CD14-positive monocyte (primary cell): Measurements from ENCODE around the gene BCL2L12. TPM values are rescaled to one million over a fixed set of nuclear protein-coding genes. Genes with fewer than 3 reads are reported as not detected.
A peak's percentile ranks its signal among the peaks of the same experiment; 100 is the strongest.

Source experiments
- DNase-seq, 3 donors: peaks; one replicate each; pipeline ENCODE4 v3.0.0-alpha.2; 2011 to 2022
- H2AFZ ChIP-seq: 2 replicates; pipeline ENCODE4 v1.6.0; 2012; ENCODE audit warnings: mild to moderate bottlenecking, low read depth, low read length, inconsistent platforms; ENCODE audit not compliant: insufficient read depth, poor library complexity, severe bottlenecking
- H3K27ac ChIP-seq, 2 donors: 1 replicate in 1 of 2; 2 replicates in 1 of 2; pipeline ENCODE4 v1.5.1; 2012 to 2013; ENCODE audit warnings: low read length in 2 of 2, control low read depth in 1 of 2, inconsistent platforms in 1 of 2, low read depth in 1 of 2, mild to moderate bottlenecking in 1 of 2
- H3K27me3 ChIP-seq, 2 donors: one replicate each; pipeline versions ENCODE4 v1.6.0 to v1.6.1; 2011 to 2013; ENCODE audit warnings: low read length in 2 of 2; ENCODE audit not compliant: control insufficient read depth in 2 of 2, insufficient read depth in 2 of 2
- H3K36me3 ChIP-seq, 2 donors: replicated peaks in 1 of 2; 1 replicate in 1 of 2; 2 replicates in 1 of 2; pipeline versions ENCODE4 v1.5.1 to v1.6.1; 2012 to 2013; ENCODE audit warnings: low read length in 2 of 2, control low read depth in 1 of 2, inconsistent platforms in 1 of 2, mild to moderate bottlenecking in 1 of 2; ENCODE audit not compliant: insufficient read depth in 2 of 2, control insufficient read depth in 1 of 2
- H3K4me1 ChIP-seq, 2 donors: 1 replicate in 1 of 2; 2 replicates in 1 of 2; pipeline versions ENCODE4 v1.5.1 to v1.6.1; 2012 to 2013; ENCODE audit warnings: low read length in 2 of 2, control low read depth in 1 of 2, inconsistent platforms in 1 of 2, mild to moderate bottlenecking in 1 of 2, moderate library complexity in 1 of 2; ENCODE audit not compliant: insufficient read depth in 2 of 2, control insufficient read depth in 1 of 2
- H3K4me2 ChIP-seq: replicated peaks from 2 replicates; pipeline ENCODE3; 2012; ENCODE audit warnings: low read length, moderate library complexity, mild to moderate bottlenecking; ENCODE audit not compliant: poor library complexity, severe bottlenecking; ENCODE audit errors: extremely low read depth
- H3K4me3 ChIP-seq, 3 experiments: fragments of 200-600 bp in 1 of 3; sonication (generic) in 1 of 3; replicated peaks in 1 of 3; 1 replicate in 2 of 3; 2 replicates in 1 of 3; pipeline ENCODE4 v1.5.1; 2011 to 2013; ENCODE audit warnings: low read length in 3 of 3, mild to moderate bottlenecking in 3 of 3, control low read depth in 2 of 3, low read depth in 2 of 3, inconsistent platforms in 1 of 3, moderate library complexity in 1 of 3
- H3K79me2 ChIP-seq: 2 replicates; pipeline ENCODE4 v1.6.0; 2012; ENCODE audit warnings: mild to moderate bottlenecking, control low read depth, inconsistent platforms, low read length, moderate library complexity; ENCODE audit not compliant: insufficient read depth
- H3K9ac ChIP-seq: 2 replicates; pipeline ENCODE4 v1.6.0; 2017; ENCODE audit warnings: low read length, mild to moderate bottlenecking; ENCODE audit not compliant: insufficient read depth, poor library complexity, severe bottlenecking
- H3K9me3 ChIP-seq, 2 donors: replicated peaks in 1 of 2; 1 replicate in 1 of 2; 2 replicates in 1 of 2; pipeline versions ENCODE4 v1.5.1 to v1.6.1; 2012 to 2013; ENCODE audit warnings: low read length in 2 of 2, control low read depth in 1 of 2; ENCODE audit not compliant: control insufficient read depth in 1 of 2, insufficient read depth in 1 of 2
- H4K20me1 ChIP-seq: 2 replicates; pipeline ENCODE4 v1.6.0; 2012; ENCODE audit warnings: mild to moderate bottlenecking, low read length, control low read depth, moderate library complexity; ENCODE audit not compliant: insufficient read depth
- H3K27ac Mint-ChIP-seq, 7 donors: one replicate each; pipeline ENCODE4 v1.8.0; 2020; ENCODE audit warnings: mild to moderate bottlenecking in 7 of 7, mixed read lengths in 7 of 7, moderate library complexity in 6 of 7, inconsistent platforms in 2 of 7
- H3K27me3 Mint-ChIP-seq, 3 donors: one replicate each; pipeline ENCODE4 v1.8.0; 2021 to 2022; ENCODE audit warnings: low read depth in 3 of 3, mild to moderate bottlenecking in 3 of 3, mixed read lengths in 3 of 3, moderate library complexity in 3 of 3, inconsistent platforms in 1 of 3
- H3K36me3 Mint-ChIP-seq, 2 donors: one replicate each; pipeline ENCODE4 v1.8.0; 2020; ENCODE audit warnings: mixed read lengths in 2 of 2, inconsistent platforms in 1 of 2, mild to moderate bottlenecking in 1 of 2
- H3K4me1 Mint-ChIP-seq: one replicate; pipeline ENCODE4 v1.8.0; 2020; ENCODE audit warnings: mild to moderate bottlenecking, mixed read lengths
- H3K4me3 Mint-ChIP-seq, 2 donors: one replicate each; pipeline ENCODE4 v1.8.0; 2020; ENCODE audit warnings: mild to moderate bottlenecking in 2 of 2, mixed read lengths in 2 of 2, moderate library complexity in 1 of 2
- H3K9me3 Mint-ChIP-seq, 7 donors: one replicate each; pipeline ENCODE4 v1.8.0; 2020 to 2022; ENCODE audit warnings: mixed read lengths in 7 of 7, mild to moderate bottlenecking in 6 of 7, moderate library complexity in 6 of 7, inconsistent platforms in 2 of 7
- CTCF ChIP-seq: fragments of 200-600 bp; IDR thresholded peaks from one replicate; pipeline ENCODE4 v1.8.0; 2022; ENCODE audit warnings: antibody characterized with exemption, mild to moderate bottlenecking
- WGBS: methylation state at CpG from one replicate; pipeline ENCODE4 v1.1.5; 2013; ENCODE audit warnings: missing lambda C conversion rate; ENCODE audit not compliant: insufficient coverage; 5-methylcytosine and 5-hydroxymethylcytosine counted together
- intact Hi-C, 2 donors: fragments of 100-400 bp; cut with micrococcal nuclease; formaldehyde crosslinking; loops; one replicate each; pipeline versions ENCODE4 v1.15.0 to v1.15.1; 2023
- polyA plus RNA-seq, 3 donors: library from polyadenylated mRNA; depleted of rRNA in 1 of 3; unstranded in 2 of 3; stranded (reverse) in 1 of 3; fragments of 300-500 nt in 2 of 3; fragments of >200 nt in 1 of 3; fragmentation: Illumina TruSeq in 2 of 3; gene quantifications; 1 replicate in 2 of 3; 2 replicates in 1 of 3; pipeline ENCODE4 v1.2.3, GENCODE V29; 2012 to 2021

Gene BCL2L12
- polyA plus RNA-seq, 3 donors, result 5.7 to 10.3 (median 8.6) TPM

- DNase-seq, result peak; percentile 100
- H3K27ac ChIP-seq, result peak within 1 kb of the TSS; percentile 94 to 98
- peak within 1 kb of the TSS; percentile 99 to 100 (median 100) for H3K27ac Mint-ChIP-seq
- H2AFZ ChIP-seq, result peak within 1 kb of the TSS; percentile 73
- peak within 1 kb of the TSS; percentile 95 to 99 for H3K4me3 Mint-ChIP-seq
- no peak for TF ChIP-seq CTCF
- peak within 1 kb of the TSS; percentile 58 to 99 (median 86) for H3K4me3 ChIP-seq
- no peaks in the 10 kb centered on the region for H3K9me3 ChIP-seq
- intact Hi-C loops, result loop anchor here (2.0 to 5.0 kb wide), 5 partner anchors 37 to 236 kb away; partner anchors contain the start of genes AKT1S1 (in 1 of the 2), AP2A1 (in 1 of the 2), PRMT1 (in 1 of the 2) and PRR12 (in 1 of the 2)
- under 1% methylated on average over 47 of the region's 51 CpGs for WGBS
- H3K27me3 ChIP-seq, result no peaks in the 10 kb centered on the region
- peak within 1 kb of the TSS; percentile 82 for H3K9ac ChIP-seq
- H3K36me3 Mint-ChIP-seq, result peaks cover 4 to 12% of the 10 kb centered on the region in 2 donors
- peaks cover 9% of the 10 kb centered on the region for H4K20me1 ChIP-seq
- peaks cover 51% of the 10 kb centered on the region for H3K4me1 Mint-ChIP-seq
- peaks cover 0 to 2% (median 0%) of the 10 kb centered on the region in 7 donors for H3K9me3 Mint-ChIP-seq
- peaks cover 3 to 19% (median 13%) of the 10 kb centered on the region in 3 donors for H3K27me3 Mint-ChIP-seq
- peaks cover 45 to 51% of the 10 kb centered on the region in 2 donors for H3K4me1 ChIP-seq
- H3K79me2 ChIP-seq, result peaks cover 32% of the 10 kb centered on the region
- peak within 1 kb of the TSS; percentile 96 for H3K4me2 ChIP-seq
- H3K36me3 ChIP-seq, result peaks cover 0 to 10% of the 10 kb centered on the region in 2 donors
Measured at GRCh38 chr19:49640113-49640898, 25.4 kb upstream of the BCL2L12 start, which contains the start of gene RRAS. TSS of gene RRAS (minus strand) at chr19:49640143. CDS start at chr19:49640098, 45 bp downstream.

GRCh38 chr19:49641688-49642491 is 23.8 kb upstream of the BCL2L12 start, which contains the start of gene SCAF1:
TSS of gene SCAF1 (plus strand) at chr19:49642209. CDS start at chr19:49645027, 2,818 bp downstream.
- peak within 1 kb of the TSS; percentile 99 to 100 (median 100) for H3K27ac Mint-ChIP-seq

More at GRCh38 chr19:49641688-49642491, 23.8 kb upstream of the BCL2L12 start, which contains the start of gene SCAF1:
- H3K9me3 Mint-ChIP-seq, result peaks cover 0 to 2% (median 0%) of the 10 kb centered on the region in 7 donors
- H3K4me3 Mint-ChIP-seq, result peak within 1 kb of the TSS; percentile 95 to 99
- Histone ChIP-seq H3K79me2 (peaks cover 41% of the 10 kb centered on the region), H4K20me1 (peaks cover 24% of the 10 kb centered on the region), H3K9ac (peak within 1 kb of the TSS; percentile 98), H3K9me3 (no peaks in the 10 kb centered on the region), H3K27ac (peak within 1 kb of the TSS; percentile 98), H3K27me3 (no peaks in the 10 kb centered on the region), H3K4me2 (peak within 1 kb of the TSS; percentile 96), H3K4me3 (peak within 1 kb of the TSS; percentile 70 to 99 (median 98)), H3K36me3 (peaks cover 13 to 26% of the 10 kb centered on the region in 2 donors), H2AFZ (peak within 1 kb of the TSS; percentile 94), H3K4me1 (peaks cover 45 to 51% of the 10 kb centered on the region in 2 donors)
- H3K27me3 Mint-ChIP-seq, result peaks cover 0 to 12% (median 8%) of the 10 kb centered on the region in 3 donors
- WGBS, result under 1% methylated on average over 82 of the region's 87 CpGs
- peaks cover 51% of the 10 kb centered on the region for H3K4me1 Mint-ChIP-seq
- intact Hi-C loops, result loop anchor here (1.0 to 5.0 kb wide), 7 partner anchors 22 to 235 kb away; partner anchors contain the start of genes PRMT1 (in 2 of the 2), AKT1S1 (in 1 of the 2), AP2A1 (in 1 of the 2) and PRR12 (in 1 of the 2)
- peaks cover 17 to 27% of the 10 kb centered on the region in 2 donors for H3K36me3 Mint-ChIP-seq
- DNase-seq, result peak; percentile 99 to 100 (median 100)
- TF ChIP-seq CTCF, result no peak
